Vagina (tissue), 2 donors: ENCODE measurements around the gene EMCN.

Experiments used
- POLR2A ChIP-seq, 2 donors: fragments of 450-650 bp; IDR thresholded peaks; one replicate each; pipeline ENCODE4 v1.6.1; 2017; ENCODE audit warnings: antibody characterized with exemption in 2 of 2, mild to moderate bottlenecking in 2 of 2, moderate library complexity in 2 of 2
- POLR2AphosphoS5 ChIP-seq, 2 donors: sonication (generic); formaldehyde crosslinking; IDR thresholded peaks; one replicate each; pipeline ENCODE4 v1.9.0; 2017; ENCODE audit warnings: antibody characterized with exemption in 2 of 2, mild to moderate bottlenecking in 2 of 2, low read depth in 1 of 2; ENCODE audit not compliant: insufficient read depth in 1 of 2
- TF ChIP-seq, protein P1 (sequence below), 3 experiments: fragments of 450-650 bp in 2 of 3; fragments of 200-600 bp in 1 of 3; sonication (generic) in 1 of 3; IDR thresholded peaks; one replicate each; pipeline ENCODE4 v1.5.1; 2017 to 2019; ENCODE audit warnings: antibody characterized with exemption in 3 of 3, mild to moderate bottlenecking in 2 of 3, moderate library complexity in 2 of 3

DNA sequence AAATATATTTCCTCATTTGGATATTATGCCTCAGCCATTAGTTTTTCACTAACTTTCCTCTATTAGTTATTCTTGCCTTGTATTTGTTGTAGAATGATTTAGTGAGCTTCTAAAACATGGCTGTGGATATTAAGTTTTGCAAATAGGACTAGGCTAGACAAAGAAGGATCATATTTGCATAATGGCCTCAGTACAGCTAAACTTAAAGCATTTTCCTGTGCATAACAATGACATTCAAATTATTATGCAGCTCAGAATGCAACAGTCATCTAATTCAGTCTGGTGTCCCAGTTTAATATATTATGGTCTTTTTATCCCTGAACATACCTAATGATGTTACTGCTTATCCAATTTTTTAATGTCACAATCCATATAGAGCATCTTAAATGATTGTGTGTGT, 172.2 kb downstream of the EMCN start:
- TF ChIP-seq, protein P1, sequence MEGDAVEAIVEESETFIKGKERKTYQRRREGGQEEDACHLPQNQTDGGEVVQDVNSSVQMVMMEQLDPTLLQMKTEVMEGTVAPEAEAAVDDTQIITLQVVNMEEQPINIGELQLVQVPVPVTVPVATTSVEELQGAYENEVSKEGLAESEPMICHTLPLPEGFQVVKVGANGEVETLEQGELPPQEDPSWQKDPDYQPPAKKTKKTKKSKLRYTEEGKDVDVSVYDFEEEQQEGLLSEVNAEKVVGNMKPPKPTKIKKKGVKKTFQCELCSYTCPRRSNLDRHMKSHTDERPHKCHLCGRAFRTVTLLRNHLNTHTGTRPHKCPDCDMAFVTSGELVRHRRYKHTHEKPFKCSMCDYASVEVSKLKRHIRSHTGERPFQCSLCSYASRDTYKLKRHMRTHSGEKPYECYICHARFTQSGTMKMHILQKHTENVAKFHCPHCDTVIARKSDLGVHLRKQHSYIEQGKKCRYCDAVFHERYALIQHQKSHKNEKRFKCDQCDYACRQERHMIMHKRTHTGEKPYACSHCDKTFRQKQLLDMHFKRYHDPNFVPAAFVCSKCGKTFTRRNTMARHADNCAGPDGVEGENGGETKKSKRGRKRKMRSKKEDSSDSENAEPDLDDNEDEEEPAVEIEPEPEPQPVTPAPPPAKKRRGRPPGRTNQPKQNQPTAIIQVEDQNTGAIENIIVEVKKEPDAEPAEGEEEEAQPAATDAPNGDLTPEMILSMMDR (IDR thresholded peaks at IDR 0.05), result no peak
- TF ChIP-seq POLR2AphosphoS5 (IDR thresholded peaks at IDR 0.05; ENCODE audit: insufficient read depth in 1 of 2, low read depth in 1 of 2) (no peak), POLR2A (IDR thresholded peaks at IDR 0.05) (no peak)
